ENCODE measurements around the gene GRAP.

GRAP gene

DNA sequence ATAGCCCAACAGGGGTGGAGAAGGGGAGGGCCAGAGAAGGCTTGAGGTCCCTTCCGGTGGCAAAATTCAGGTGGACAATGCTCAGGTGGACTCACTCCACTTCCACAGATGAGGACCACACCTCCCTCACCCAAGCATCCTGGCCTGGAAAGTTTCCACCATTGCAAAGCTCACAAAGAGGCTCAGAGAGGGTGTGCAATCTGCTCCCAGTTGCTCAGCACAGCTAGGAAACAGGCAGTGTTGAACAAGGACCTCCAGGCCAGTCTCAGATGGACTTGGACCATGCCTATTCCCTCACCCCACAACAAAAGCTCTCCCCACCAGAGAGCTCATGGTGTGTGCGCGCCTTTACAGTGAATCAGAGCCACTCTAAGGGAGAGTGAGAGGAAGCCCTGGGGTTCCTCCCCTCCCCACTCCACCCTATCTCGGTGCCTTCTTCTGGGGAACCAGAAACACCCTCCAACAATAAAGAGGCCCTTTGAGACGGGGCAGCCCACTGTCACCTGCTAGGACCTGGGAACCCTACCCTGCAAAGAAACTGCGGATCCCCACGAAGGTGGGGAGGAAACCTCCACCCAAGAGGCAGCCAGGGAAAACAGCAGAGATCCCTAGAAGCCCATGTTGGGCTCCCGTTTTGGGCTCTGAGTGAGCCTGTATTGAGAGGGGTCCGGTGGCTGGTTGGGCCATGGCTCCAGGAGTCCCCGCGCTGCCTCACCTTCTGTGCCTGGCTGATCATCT is 43.8 kb downstream of the GRAP start:
- peaks cover 30% of the 10 kb centered on the region for H3K4me1 Mint-ChIP-seq (ENCODE audit: low read depth)
- no peaks in the 10 kb centered on the region for H3K36me3 Mint-ChIP-seq
- H3K27me3 Mint-ChIP-seq = no peaks in the 10 kb centered on the region
- H3K9me3 Mint-ChIP-seq (ENCODE audit: low read depth) = no peaks in the 10 kb centered on the region
- no peak overlapping the region for H3K27ac Mint-ChIP-seq
- H3K4me3 Mint-ChIP-seq = peak overlapping the region; percentile 91

GRCh38 chr17:19001907-19002590 is 44.7 kb downstream of the GRAP start:
- Mint-ChIP-seq H3K4me1 (ENCODE audit: low read depth) (peaks cover 28% of the 10 kb centered on the region), H3K27ac (no peak overlapping the region), H3K36me3 (peaks cover 2% of the 10 kb centered on the region), H3K4me3 (peak overlapping the region; percentile 91), H3K9me3 (ENCODE audit: low read depth) (no peaks in the 10 kb centered on the region), H3K27me3 (no peaks in the 10 kb centered on the region)

GRCh38 chr17:19000531-19001325 is 46.0 kb downstream of the GRAP start:
- H3K4me3 Mint-ChIP-seq = peak overlapping the region; percentile 50
- H3K27me3 Mint-ChIP-seq = no peaks in the 10 kb centered on the region
- H3K9me3 Mint-ChIP-seq (ENCODE audit: low read depth) = no peaks in the 10 kb centered on the region
- peaks cover 27% of the 10 kb centered on the region for H3K4me1 Mint-ChIP-seq (ENCODE audit: low read depth)
- H3K36me3 Mint-ChIP-seq = peaks cover 7% of the 10 kb centered on the region
- H3K27ac Mint-ChIP-seq = no peak overlapping the region

GRCh38 chr17:18999911-19000310 is 46.8 kb downstream of the GRAP start:
- Mint-ChIP-seq H3K27ac (no peak overlapping the region), H3K27me3 (no peaks in the 10 kb centered on the region), H3K36me3 (peaks cover 10% of the 10 kb centered on the region), H3K4me1 (ENCODE audit: low read depth) (peaks cover 31% of the 10 kb centered on the region), H3K4me3 (no peak overlapping the region), H3K9me3 (ENCODE audit: low read depth) (peaks cover 3% of the 10 kb centered on the region)

DNA sequence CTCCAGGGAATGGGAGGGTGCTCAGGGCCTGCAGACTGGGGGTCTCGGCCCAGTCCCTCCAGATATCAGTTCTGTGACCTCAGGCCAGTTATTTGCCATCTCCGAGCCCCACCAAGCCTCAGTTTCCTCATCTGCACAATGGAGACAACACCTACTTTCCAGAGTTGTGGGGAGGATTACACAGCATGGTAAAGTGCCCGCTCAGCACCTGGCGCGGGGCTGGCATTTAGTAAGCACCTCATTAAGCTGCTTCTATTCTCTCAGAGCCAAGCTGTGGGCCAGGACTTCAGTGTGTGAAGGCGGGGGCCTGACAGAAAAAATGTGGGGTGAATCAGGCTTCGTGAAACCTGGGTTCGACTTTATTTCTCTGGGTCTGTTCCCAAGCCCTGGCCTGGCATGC is 47.4 kb downstream of the GRAP start:
- H3K9me3 Mint-ChIP-seq (ENCODE audit: low read depth) = peaks cover 3% of the 10 kb centered on the region
- no peak overlapping the region for H3K27ac Mint-ChIP-seq
- H3K27me3 Mint-ChIP-seq = no peaks in the 10 kb centered on the region
- peaks cover 30% of the 10 kb centered on the region for H3K4me1 Mint-ChIP-seq (ENCODE audit: low read depth)
- H3K4me3 Mint-ChIP-seq = no peak overlapping the region
- H3K36me3 Mint-ChIP-seq = peaks cover 10% of the 10 kb centered on the region

GRCh38 chr17:18997650-18998196 is 49.0 kb downstream of the GRAP start:
- H3K4me1 Mint-ChIP-seq (ENCODE audit: low read depth) = peaks cover 36% of the 10 kb centered on the region
- peaks cover 10% of the 10 kb centered on the region for H3K36me3 Mint-ChIP-seq
- no peaks in the 10 kb centered on the region for H3K27me3 Mint-ChIP-seq
- H3K27ac Mint-ChIP-seq = no peak overlapping the region
- peaks cover 3% of the 10 kb centered on the region for H3K9me3 Mint-ChIP-seq (ENCODE audit: low read depth)
- no peak overlapping the region for H3K4me3 Mint-ChIP-seq

- peaks cover 31% of the 10 kb centered on the region for H3K4me1 Mint-ChIP-seq (ENCODE audit: low read depth)
- H3K4me3 Mint-ChIP-seq = no peak overlapping the region
- peaks cover 3% of the 10 kb centered on the region for H3K9me3 Mint-ChIP-seq (ENCODE audit: low read depth)
- peaks cover 10% of the 10 kb centered on the region for H3K36me3 Mint-ChIP-seq
- H3K27ac Mint-ChIP-seq = no peak overlapping the region
- no peaks in the 10 kb centered on the region for H3K27me3 Mint-ChIP-seq
Observed at GRCh38 chr17:18996458-18996857, 50.3 kb downstream of the GRAP start.

GRCh38 chr17:18995220-18995619 is 51.5 kb downstream of the GRAP start:
- no peak overlapping the region for H3K27ac Mint-ChIP-seq
- H3K9me3 Mint-ChIP-seq (ENCODE audit: low read depth) = peaks cover 3% of the 10 kb centered on the region
- H3K36me3 Mint-ChIP-seq = peaks cover 10% of the 10 kb centered on the region
- H3K4me3 Mint-ChIP-seq = no peak overlapping the region
- H3K27me3 Mint-ChIP-seq = no peaks in the 10 kb centered on the region
- peaks cover 26% of the 10 kb centered on the region for H3K4me1 Mint-ChIP-seq (ENCODE audit: low read depth)

DNA sequence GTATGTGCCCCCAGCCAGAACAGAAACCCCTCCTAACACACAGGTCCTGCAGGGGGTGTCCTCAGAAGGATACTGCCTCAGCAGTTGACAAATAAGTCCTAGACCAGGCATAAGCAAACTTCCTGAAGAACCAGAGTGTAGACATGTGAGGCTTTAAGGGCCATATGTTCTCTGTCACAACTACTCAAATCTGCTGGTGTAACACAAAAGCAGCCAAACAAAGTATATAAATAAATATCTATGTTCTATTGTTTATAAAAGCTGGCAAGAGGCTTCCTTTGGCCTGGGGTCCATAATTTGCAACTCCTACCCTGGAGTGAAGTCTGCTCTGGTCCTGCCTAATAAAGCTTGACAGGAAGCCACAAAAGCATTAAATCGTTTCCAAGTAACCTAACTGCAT is 52.1 kb downstream of the GRAP start:
- Mint-ChIP-seq H3K27me3 (no peaks in the 10 kb centered on the region), H3K4me3 (no peak overlapping the region), H3K36me3 (peaks cover 10% of the 10 kb centered on the region), H3K27ac (no peak overlapping the region), H3K4me1 (ENCODE audit: low read depth) (peaks cover 26% of the 10 kb centered on the region), H3K9me3 (ENCODE audit: low read depth) (peaks cover 3% of the 10 kb centered on the region)

DNA sequence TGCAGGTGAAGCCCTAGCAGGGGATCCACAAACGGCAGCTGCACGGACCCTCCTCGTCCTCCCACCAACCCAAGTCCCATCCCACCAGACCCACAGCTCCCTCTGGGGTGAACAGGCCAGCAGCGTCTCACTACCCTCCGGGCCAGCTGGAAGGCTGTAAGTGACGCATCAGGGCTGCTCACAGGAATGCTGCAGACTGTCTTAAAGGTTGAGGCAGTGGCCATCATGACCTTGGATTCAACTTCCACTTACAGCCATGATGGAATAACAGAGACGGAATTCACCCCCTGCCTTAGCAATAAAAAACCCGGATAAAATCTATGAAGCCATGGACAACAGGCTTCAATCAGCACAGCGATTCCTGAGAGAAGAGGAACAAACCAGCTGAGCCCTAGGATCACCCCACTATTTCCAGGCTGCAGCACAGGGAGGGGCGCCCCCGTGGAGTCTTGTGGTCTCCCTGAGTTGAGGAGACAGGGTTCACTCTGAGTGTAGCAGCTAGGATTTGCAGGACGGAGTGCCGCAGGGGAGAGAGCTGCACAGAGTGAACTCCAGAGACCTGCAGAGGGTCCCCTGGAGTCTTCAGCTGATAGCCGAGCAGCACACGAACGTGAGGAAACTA is 52.7 kb downstream of the GRAP start:
- Mint-ChIP-seq H3K4me3 (no peak overlapping the region), H3K4me1 (ENCODE audit: low read depth) (peaks cover 26% of the 10 kb centered on the region), H3K27me3 (no peaks in the 10 kb centered on the region), H3K27ac (no peak overlapping the region), H3K9me3 (ENCODE audit: low read depth) (peaks cover 3% of the 10 kb centered on the region), H3K36me3 (peaks cover 10% of the 10 kb centered on the region)

GRCh38 chr17:18992454-18993130 is 54.2 kb downstream of the GRAP start:
- Mint-ChIP-seq H3K27me3 (no peaks in the 10 kb centered on the region), H3K36me3 (peaks cover 12% of the 10 kb centered on the region), H3K4me3 (no peak overlapping the region), H3K27ac (no peak overlapping the region), H3K9me3 (ENCODE audit: low read depth) (peaks cover 3% of the 10 kb centered on the region), H3K4me1 (ENCODE audit: low read depth) (peaks cover 27% of the 10 kb centered on the region)

- H3K27me3 Mint-ChIP-seq = no peaks in the 10 kb centered on the region
- peaks cover 13% of the 10 kb centered on the region for H3K36me3 Mint-ChIP-seq
- peaks cover 3% of the 10 kb centered on the region for H3K9me3 Mint-ChIP-seq (ENCODE audit: low read depth)
- H3K4me3 Mint-ChIP-seq = no peak overlapping the region
- H3K4me1 Mint-ChIP-seq (ENCODE audit: low read depth) = peaks cover 36% of the 10 kb centered on the region
- H3K27ac Mint-ChIP-seq = no peak overlapping the region
Observed at GRCh38 chr17:18991531-18992315, 55.0 kb downstream of the GRAP start.

DNA sequence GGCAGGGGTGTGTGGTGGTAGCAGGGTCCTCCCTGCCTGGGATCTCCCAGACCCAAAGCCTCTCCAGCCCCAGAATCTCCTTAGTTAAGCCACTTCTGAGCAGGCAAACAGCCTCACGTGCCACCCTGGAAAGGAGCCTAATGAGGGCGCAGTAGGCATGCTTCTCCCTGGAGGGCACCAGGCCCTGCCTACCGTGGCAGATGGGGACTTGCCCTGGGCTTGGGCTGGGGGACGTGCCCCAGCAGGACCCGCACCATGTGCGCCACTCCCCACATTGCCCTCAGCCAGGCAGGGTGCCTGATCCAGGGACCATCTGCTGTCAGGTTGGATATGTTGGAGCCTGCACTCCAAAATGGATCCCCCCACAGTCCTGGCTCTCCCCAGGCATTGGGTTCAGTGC is 56.4 kb downstream of the GRAP start:
- Mint-ChIP-seq H3K4me3 (no peak overlapping the region), H3K9me3 (ENCODE audit: low read depth) (peaks cover 2% of the 10 kb centered on the region), H3K27ac (no peak overlapping the region), H3K4me1 (ENCODE audit: low read depth) (peaks cover 36% of the 10 kb centered on the region), H3K36me3 (peaks cover 9% of the 10 kb centered on the region), H3K27me3 (no peaks in the 10 kb centered on the region)
